ENCODE results near the gene GRAMD1B. TPM values are rescaled to one million over a fixed set of nuclear protein-coding genes. Genes with fewer than 3 reads are reported as not detected.

Gene GRAMD1B
- total RNA-seq, 4 donors from 2014 or later = 2.1 to 8.5 (median 7.0) TPM

DNA sequence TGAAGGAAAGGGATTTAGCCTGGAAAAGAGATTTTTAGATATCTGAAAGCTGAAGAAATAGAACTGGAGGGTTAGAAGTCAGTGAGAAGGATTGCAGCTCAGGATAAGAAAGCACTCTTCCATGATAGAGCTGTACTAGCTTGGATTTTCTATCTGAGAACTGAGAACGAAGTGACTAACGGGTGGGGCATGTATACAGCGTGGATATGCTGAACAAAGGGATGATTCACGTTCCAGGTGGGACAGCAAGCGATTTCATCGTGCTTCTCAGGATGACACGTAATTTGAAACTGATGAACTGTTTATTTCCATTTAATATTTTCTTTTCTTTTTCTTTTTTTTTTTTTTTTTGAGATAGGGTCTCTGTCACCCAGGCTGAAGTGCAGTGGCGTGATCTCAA is 53.0 kb downstream of the GRAMD1B start:
- ATAC-seq (ENCODE audit: low FRiP score) (no peak), DNase-seq (ENCODE audit: low spot score) (no peak)
- TF ChIP-seq CTCF (IDR thresholded peaks at IDR 0.05) = no peak

- ATAC-seq (ENCODE audit: low FRiP score) (no peak), DNase-seq (ENCODE audit: low spot score) (no peak)
- TF ChIP-seq CTCF (IDR thresholded peaks at IDR 0.05) = no peak
These were observed 53.4 kb downstream of the GRAMD1B start for GRCh38 chr11:123483466-123483865.

- no peak for ATAC-seq (ENCODE audit: low FRiP score)
- TF ChIP-seq CTCF (IDR thresholded peaks at IDR 0.05) = no peak
- no peak for DNase-seq (ENCODE audit: low spot score)
These were observed 54.4 kb downstream of the GRAMD1B start for GRCh38 chr11:123484448-123484847.

DNA sequence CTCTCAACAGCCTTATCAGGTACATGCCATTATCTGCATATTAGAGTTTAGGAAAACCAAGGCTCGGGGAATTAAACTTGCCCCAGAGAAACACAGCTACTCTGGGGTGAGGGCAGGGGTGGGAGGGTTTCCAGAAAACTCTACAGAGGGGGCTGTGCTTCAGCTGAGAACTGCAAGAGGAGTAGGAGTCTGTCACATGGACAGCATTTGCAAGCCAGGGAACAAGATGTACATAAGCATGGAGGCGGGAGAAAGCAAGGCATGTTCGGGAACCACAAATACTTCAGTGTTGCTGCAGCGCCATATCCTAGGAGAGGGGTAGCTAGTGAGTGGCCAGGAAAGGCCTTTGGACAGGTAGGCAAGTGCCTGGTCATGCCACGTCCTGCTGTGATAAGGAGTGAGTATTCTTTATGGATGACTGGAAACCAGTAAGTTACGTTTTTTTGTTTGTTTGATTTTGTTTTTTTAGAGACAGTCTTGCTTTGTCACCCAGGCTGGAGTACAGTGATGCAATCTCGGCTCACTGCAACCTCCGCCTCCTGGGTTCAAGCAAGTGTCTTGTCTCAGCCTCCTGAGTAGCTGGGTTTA is 57.2 kb downstream of the GRAMD1B start:
- ATAC-seq (ENCODE audit: low FRiP score) (no peak), DNase-seq (ENCODE audit: low spot score) (no peak)
- no peak for TF ChIP-seq CTCF (IDR thresholded peaks at IDR 0.05)

DNA sequence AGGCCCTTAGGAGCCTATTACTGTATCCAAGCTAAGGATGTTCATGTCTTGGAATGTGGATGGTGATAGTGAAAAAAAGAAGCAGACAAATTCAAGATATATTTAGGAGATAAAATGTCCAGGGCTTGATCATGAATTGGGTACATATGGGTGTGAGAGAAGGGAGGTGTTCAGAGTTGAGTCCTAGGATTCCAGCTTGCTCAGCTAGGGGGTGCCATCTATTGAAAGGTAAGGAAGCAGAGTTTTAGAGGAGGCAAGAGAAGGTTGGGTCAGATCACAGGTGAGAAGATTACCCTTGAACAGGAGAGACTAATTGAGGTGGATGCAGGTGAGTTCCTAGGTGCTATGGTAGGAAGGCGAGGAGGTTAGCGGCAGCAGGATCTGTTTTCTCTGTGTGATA is 60.5 kb downstream of the GRAMD1B start:
- no peak for TF ChIP-seq CTCF (IDR thresholded peaks at IDR 0.05)
- ATAC-seq (ENCODE audit: low FRiP score) (no peak), DNase-seq (ENCODE audit: low spot score) (no peak)

DNA sequence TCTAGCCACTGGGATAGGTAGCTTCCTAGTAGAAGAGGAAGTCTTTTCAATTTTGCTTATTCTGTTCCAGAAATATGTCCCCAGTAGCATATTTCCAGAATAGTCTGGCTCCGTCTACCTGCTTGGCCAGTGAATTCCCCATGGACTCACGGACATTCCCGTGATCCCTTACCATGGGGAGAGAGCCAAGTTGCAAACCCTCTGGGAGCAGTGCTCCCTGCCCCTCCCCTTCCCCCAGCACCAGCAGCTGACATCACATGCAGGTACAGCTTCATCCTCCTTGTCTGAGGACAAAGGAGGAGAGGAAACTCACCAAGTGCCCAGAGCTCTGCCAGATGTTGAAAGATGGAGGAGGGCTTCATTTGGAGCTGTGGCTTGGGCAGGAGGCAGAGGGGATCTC is 61.2 kb downstream of the GRAMD1B start:
- no peak for TF ChIP-seq CTCF (IDR thresholded peaks at IDR 0.05)
- no peak for DNase-seq (ENCODE audit: low spot score)
- ATAC-seq (ENCODE audit: low FRiP score) = no peak

GRCh38 chr11:123493349-123494063 is 63.4 kb downstream of the GRAMD1B start:
- DNase-seq (ENCODE audit: low spot score) (no peak), ATAC-seq (ENCODE audit: low FRiP score) (no peak)
- TF ChIP-seq CTCF (IDR thresholded peaks at IDR 0.05) = no peak
